GM19395 (cell line): ENCODE results near the gene INMT.

Experiments
- ATAC-seq: cut with Tn5 transposase; IDR thresholded peaks from one replicate; pipeline ENCODE4 v1.9.1; 2021; ENCODE audit warnings: mild to moderate bottlenecking, moderate library complexity; ENCODE audit not compliant: unreplicated experiment

The INMT gene

DNA sequence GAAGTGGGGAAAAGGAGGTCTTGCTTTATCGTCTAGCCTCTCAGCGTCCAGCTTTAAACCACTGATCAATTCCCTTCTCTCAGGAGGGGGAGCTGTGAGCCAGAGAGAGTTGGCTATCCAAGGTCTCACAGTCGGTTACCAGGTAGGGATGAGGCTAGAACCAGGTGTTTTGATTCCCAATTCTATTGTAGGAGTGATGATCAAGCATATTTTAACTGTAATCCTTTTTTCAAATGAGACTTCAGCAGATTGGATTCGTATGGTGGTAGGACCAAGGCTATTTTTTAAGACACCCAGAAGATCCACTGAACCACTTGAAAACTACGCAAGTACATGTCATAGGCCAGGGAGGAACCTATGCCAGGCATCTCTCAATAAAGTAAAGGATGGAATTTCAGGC is 27.6 kb downstream of the INMT start:
- no peak for ATAC-seq

DNA sequence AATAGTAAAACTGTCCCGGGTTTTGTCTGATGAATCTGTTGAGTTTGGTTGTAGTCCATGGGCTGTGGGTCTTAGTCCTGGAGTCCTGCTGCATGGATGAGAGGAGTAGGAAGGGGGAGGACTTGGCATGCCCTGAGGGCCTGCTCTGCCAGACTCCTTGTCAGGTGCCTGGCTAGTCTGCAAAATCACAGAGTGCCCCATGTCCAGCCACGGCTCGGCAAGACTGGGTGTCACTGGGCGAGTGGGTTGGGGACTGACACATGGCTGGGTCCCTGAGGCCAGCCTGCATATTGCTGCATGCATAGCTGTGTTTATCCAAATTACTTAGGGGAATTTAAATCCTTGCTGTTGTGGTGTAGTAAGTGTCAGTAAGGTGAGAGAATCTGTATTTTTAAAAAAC is 29.0 kb downstream of the INMT start:
- ATAC-seq: no peak

DNA sequence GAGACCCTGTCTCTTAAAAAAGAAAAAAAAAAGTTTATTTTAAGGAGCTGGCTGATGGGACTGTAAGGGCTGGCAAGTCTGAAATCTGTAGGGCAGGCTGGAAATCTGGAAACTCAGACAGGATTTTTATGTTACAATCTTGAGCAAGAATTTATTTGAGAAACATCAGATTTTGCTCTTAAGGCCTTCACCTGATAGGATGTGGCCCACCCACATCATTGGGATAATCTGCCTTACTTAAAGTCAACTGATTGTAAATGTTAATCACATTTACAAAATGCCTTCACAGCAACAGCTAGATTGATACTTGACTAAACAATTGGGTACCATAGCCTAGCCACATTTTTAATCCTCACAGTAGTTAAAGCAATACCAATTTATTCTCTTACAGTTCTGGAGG is 30.8 kb downstream of the INMT start:
- ATAC-seq: no peak

DNA sequence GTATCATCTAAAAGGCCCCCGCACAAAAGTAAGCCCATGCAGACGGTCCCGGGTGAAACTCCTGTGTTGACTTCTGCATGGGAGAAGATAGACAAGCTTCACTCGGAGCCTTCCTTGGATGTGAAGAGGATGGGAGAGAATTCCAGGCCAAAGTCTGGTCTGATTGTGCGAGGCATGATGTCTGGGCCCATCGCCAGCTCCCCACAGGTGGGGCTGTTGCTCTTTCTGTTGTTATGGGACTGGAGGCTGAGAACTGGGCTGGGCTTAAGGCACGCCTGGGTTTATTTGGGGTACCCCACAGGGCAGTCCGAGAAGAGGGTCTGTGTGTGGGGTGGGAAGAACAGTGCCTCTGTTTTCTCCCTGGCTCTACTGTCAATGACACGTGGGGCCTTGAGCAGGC is 33.9 kb downstream of the INMT start:
- ATAC-seq: no peak

DNA sequence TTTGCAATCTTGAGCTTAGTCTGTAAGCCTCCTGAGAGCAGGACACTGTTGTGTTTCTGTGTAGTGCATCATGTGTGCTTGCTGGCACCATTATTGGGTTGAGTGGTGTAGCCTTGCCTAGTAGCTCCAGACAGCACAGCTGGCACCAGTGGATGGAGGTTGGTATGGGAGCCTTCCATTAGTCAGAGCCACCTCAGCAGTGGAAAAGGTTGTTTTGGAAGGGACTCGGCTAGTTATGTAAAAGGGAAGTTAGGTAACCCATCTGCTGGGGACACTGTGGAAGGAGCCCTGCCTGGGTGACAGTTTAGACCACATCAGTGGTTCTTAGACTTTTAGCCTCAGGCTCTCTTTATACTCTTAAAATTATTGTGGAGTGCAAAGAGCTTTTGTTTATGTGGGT is 35.6 kb downstream of the INMT start:
- ATAC-seq: no peak

DNA sequence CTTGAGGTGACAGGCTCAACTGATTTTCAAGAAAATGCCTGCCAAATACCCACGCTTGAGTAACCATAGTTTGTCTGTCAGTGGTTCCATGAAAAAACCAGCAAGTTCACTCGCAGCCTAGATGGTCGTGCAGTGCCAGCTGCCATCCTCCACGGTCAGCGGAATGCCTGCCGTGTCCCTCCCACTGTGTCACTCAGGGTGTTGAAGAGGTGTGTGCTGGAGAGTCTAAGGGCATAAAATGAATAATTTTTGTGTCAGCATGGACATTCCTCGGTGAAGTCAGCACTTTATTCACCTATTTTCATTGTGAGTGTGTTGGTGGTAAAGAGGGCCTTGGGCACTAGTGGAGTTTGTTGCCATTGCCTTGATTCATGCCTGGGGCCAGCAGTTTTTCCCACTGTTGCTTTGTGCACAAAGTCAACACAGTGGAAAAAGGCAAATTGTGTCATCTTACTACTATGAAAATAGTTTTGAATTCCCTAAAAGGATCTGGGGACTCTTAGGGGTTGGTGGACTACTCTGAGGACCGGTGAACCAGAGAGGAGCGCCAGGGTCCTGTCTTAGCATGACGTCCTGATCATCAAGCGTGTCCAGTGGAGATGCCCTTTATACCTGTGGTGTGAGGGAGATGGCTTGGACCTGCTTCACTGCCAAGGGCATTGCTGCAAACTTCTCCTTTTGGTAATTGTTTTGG is 36.9 kb downstream of the INMT start:
- ATAC-seq: no peak

DNA sequence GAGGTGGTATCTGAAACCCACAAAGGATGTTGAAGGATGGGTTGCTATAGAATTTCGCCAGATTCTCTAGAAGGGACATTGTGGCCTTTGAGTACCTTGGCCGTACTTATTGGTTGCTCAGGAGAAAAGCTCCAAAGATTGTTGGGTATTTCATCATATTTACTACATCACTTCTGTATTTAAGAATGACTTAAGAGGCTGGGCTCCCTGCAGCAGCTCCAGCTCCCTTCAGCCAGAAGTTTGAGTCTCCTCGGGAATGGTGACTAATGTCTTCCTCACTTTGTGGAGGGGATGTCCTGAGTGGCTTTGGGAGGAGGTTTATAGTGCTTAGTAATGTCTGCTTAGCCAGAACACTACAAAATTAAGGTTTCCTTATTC is 37.4 kb downstream of the INMT start:
- ATAC-seq: no peak

DNA sequence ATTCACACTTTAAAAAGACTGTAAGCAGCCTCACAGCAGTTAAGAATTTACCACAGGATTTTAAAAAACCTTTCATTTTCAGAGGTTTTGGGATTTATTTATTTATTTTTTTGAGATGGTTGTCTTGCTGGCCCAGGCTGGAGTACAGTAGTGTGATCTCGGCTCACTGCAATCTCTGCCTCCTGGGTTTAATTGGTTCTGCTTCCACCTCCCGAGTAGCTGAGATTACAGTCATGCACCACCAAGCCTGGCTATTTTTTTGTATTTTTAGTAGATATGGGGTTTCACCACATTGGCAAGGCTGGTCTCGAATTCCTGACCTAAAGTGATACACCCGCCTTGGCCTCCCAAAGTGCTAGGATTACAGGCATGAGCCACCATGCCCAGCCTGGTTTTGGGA is 38.4 kb downstream of the INMT start:
- no peak for ATAC-seq

DNA sequence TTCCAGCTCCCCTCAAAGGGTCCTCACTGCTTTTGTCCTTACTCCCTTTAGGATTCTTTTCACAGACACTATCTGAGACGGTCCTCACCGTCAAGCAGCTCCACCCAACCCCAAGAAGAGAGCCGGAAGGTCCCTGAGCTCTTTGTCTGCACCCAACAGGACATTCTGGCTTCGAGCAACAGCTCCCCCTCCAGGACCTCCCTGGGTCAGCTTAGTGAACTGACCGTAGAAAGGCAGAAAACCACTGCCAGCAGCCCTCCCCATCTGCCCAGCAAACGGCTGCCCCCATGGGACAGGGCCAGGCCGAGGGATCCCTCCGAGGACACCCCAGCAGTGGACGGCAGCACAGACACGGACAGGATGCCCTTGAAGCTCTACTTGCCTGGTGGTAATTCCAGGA is 39.2 kb downstream of the INMT start:
- ATAC-seq: no peak

DNA sequence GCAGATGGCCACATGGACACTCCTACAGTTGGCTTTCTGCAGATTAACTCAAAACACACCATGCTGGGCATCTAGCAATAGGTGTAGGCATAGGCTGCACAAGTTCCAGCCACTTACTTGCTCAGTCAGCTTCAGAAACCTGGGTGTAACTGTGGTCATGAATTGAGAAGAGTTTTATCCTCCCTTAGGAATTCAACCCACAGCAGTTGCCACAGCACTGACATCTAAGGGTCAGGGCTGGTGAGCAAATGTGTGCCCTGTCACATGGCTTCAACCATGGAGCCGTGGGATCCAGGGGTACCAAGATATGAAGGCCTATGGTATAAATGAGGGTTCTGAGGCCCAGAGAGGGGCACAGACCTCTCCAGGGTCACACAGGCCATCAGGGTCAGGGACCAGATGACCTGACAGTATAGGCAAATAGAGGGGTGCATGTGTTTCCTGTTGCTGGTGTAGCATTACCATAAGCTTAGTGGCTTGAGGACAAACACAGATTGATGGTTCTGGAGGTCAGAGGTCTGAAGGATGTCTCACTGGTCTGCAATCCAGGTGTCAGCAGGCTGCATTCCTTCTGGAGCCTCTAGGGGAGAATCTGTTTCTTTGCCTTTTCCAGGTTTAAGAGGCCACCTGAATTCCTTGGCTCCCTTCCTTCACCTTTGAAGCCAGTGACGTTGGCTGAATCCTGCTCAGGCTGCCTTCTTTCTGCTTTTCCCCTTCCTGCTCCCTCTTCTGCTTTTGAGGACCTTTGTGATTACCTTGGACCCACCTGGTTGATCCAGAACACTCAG is 43.4 kb downstream of the INMT start:
- ATAC-seq: no peak

DNA sequence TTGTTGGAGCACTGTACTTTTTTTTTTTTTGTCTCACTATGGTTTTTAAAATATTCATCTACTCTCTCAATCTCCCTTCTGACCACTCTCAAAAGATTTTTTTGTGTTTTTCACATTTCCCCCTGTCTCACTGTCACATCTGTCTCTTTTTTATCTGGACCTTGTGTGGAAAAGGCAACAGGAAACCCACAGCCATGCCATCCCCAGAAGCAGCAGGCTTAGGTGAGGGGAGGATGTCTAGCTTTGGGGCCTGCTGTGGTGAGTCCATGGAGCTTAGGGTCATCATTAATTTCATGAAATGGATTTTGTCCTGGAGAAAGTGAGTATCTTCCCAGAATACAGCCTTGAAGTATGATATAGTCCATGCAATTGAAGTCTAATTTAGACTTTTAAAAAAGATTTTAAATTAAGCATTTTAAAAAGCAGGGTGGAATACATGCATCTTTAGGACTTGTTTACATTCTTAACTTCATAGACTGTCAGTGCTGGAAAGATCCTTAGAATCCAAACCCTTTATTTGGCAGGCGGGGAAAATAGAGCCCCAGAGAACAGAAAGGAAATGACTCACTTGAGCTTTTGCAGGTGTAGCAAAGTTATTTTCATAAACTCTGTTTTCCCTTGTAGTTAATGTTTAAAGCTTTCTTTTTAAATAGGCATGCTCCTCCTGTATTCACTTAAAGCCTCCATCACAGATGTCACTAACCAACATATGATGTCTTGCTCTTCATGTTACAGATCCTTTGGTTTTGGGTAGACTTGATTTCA is 44.4 kb downstream of the INMT start:
- ATAC-seq: no peak

DNA sequence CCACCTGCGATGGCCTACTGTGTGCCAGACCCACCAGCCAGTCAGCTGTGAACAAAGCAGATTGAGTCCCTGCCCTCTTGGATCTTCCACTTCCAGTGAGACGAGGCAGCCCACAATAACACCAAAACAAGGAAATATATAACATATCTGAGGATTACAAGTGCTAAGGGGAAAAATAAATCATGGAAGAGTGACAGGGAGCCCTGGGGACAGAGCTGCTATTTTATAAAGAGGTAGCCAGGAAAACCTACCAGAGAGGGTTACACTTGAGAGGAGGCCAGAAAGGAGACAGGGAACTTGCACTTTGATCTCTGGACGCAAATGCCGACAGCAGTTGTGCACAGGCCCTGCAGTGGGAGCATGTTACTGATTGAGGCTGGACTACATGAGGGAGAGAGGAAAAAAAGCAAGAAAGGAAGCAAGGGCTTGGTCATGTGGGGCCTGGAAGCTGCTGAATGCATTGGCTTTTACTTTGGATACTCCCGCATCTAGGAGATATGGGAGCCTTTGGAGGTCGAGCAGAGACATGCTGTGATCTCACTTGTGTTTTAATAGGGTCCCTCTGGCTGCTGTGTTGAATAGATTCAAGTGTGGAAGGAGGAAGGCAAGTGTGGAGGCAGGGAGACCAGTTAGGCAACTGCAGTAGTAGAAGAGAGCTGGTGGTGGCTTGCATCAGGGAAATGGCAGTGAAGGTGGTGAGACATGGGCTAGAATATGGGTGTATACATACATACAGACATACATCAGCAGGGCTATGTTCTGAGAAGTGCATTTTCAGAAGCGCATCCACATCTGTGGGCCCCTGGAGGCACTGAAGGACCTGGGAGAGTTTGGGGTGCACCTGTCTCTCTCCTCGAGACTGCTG is 45.5 kb downstream of the INMT start:
- ATAC-seq: no peak

DNA sequence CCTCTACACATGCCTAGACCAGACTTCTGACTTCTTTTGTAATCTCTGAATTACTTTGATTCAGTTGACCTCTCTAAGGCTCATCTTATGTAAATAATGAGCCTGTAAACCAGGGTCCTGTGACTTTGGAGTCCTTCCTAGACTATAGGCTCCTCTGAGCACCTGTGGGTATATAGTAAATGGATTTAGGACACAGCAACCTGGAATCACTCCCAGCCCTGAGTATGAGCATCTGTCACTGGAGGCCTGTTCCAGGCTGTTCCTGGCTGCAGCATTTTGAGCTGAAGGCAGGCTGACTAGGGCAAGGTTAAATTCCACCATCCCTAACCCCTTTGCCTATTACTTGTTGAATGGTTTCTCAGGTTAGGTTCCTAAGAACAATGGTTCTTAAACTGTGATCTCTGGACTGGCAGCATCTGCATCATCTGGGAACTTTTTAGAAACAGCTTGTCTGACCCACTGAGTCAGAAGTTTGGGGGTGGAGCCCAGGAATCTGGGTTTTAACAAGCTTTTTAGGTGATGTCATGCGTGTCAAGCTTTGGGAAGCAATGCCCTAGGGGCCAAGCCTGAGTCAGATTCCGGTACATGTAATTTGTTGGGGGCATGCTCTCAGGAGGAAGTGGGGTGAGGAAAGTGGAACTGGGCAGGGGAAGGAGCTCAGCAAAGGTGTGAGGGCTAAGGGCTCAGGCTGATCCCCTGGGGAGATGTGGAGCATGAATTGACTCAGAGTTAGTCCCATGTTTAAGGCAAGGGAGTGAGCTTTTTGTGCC is 47.5 kb downstream of the INMT start:
- peak; percentile 73 for ATAC-seq

DNA sequence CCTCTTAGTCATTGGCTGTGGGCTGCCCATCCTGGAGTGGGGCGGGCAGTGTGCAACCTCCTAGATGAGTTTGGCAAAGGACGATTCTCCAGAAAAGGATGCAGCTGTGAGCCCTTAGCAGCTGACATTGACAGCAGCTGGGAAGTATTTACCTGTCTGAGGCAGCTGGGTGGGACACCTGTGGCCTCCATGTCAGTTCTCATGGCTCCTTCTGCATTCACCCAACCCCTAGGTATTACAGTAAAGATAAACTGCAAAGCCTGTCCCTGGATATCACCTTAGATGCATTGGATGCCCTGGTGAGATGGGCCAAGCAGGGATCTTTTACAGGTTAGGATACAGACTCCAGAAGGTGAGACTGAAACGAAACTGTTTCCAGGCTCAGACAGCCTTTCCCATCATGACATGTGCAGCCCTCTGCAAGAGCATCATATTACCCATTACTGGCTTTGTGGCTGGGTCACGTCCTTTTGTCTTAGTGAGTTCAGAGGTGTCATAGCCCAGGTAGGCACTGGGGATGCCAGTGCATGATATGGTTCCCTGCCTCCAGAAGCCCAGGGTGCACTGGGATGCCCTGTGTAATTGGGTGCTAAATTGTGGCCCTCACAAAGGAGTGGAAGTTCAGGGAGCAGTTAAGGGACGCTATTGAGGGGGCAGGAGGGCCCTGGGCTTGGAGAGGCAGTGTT is 48.2 kb downstream of the INMT start:
- ATAC-seq: peak; percentile 1

DNA sequence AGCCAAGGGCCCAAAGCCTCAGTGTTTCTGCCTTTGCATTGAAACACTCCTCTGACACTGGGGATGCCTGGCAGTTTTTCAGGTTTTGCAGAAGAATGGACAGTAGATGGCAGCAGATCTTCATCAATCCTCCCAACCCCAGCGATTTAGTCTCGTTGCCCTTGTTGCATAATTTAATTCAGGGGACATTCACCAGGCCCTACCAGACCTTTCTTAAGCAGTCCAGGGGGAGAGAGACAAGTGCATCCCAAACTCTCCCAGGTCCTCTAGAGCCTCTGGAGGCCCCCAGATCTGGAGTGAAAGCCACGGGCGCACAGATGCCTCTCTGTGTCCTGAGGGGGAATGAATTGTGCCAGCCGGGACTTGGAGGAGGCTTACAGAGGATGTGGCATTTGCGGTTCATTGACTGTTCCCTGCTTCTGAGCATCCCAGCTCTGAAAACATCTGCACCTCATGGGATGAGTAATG is 48.9 kb downstream of the INMT start:
- ATAC-seq: peak; percentile 40

DNA sequence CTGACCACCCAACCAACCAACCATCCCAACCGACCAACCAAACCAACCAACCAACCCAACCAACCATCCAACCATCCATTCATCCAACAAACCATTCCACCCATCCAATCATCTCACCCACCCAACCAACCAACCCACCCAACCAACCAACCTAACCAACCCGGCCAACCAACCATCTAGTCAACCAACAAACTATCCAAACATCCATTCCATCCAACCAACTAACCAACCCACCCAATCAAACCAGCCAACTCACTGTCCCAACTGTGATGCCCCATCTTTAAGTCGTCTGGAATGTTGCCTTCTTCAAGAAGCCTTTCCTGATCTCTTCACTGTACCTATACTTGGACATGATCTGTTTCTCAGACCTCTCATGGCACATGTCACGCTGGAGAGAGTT is 50.9 kb downstream of the INMT start:
- ATAC-seq: no peak

DNA sequence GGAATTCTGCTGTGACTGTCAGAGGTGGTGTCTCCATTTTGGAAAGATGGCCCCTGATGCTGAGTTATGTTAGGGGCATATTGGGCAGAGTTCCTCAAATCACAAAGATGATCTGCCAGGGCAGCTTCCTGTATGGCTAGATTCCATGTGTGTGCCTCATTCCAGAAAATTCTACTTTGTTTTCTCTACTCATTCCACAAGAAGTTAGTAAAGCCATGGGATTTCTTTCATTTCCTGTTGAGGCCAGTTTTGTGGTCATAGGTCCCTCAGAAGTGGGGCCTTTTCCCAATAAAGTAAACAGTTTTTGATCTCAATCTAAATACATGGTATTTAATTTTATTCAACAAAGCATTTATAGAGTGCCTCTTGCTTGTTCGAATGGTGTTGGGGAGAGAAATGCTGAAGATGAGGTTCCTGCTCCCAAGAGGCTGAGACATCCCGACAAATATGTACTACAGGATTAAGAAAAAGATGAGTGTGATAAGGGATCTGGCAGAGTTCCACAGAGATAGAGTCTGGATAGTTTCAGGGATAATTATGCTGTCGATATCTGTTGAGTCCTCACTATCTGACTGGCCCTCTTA is 52.2 kb downstream of the INMT start:
- no peak for ATAC-seq

DNA sequence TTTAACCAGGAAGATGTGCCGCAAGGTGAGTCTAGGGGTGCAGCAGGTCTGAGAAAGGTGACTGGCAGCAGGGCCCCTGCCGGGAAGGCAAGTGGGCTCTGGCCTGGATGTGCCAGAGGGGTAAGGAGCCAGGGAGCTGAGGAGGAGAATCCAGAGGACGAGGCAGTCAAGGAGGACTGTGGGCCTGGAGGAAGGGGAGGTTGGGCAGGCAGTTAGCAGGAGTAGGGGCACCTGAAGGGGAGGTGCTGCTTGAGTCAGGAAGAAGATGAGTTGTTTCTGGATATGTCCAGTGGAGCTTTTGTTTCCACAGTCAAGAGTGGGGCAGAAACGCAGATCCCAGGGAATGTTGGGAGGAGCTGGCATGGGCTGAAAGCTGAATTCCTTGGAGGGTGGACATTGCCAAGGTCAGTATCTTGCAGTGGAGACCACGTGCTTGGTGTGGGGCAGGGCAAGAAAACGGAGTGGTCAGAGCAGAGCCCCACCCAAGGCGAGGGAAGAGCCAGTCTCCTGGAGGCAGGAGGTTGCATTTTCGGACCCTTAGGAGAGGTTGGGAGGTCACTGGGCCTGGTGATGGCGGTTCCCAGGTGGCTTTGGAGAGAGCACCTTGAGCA is 53.3 kb downstream of the INMT start:
- no peak for ATAC-seq

DNA sequence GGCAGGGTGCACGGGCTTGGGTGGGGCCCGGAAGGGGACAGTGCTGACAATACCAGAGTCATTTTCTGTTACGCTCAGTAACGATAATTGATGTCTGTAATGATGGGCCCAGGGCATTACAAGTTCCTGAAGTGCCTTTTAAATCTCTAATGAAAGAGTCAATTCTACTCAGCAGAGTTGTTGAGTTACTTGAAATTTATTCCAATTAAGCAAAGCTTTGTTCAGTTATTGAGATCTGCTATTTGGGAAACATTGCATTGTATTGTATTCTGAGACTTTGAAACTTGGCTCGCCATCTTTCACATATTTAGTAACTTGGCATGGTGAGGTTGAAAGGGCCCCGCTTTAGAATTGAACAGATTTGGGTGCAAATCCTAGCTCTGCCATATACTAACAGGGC is 54.0 kb downstream of the INMT start:
- no peak for ATAC-seq
